ELF-1 (cell line): ENCODE results near the gene KIAA2012.
"Not testable (repeated sequence)": the region's sequence is repeated elsewhere in the genome, so short reads cannot be mapped to it uniquely, and the experiment has no call there.

Experiments
- DNase-seq: peaks from one replicate; pipeline ENCODE4 v3.0.0-alpha.2; 2016; ENCODE audit warnings: low read depth, low spot score

The KIAA2012 gene

DNA sequence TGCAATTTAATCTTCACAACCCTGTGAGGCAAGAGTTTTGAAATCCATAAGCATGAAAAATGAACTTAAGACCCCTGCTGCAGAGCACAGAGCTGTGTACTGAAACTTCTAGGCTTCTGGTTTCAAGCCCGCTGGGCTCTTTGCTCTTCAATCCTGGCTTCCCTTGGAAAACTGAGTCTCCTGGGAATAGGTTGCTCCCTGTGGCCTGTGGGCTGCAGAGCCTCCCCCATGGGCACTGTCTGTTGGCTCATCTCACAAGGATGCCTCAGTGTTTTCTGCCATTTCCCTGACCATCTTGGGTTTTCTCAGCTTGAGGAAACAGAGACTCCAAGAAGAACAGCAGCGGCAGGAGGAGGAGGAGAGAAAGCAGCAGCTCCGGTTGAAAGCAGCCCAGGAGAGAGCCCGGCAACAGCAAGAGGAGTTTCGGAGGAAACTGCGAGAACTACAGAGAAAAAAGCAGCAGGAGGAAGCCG, 120.9 kb downstream of the KIAA2012 start:
- DNase-seq = no peak

GRCh38 chr2:202194418-202194817, 121.4 kb downstream of the KIAA2012 start:
- no peak for DNase-seq

- no peak for DNase-seq
Observed at GRCh38 chr2:202196727-202197126, 123.7 kb downstream of the KIAA2012 start.

DNA sequence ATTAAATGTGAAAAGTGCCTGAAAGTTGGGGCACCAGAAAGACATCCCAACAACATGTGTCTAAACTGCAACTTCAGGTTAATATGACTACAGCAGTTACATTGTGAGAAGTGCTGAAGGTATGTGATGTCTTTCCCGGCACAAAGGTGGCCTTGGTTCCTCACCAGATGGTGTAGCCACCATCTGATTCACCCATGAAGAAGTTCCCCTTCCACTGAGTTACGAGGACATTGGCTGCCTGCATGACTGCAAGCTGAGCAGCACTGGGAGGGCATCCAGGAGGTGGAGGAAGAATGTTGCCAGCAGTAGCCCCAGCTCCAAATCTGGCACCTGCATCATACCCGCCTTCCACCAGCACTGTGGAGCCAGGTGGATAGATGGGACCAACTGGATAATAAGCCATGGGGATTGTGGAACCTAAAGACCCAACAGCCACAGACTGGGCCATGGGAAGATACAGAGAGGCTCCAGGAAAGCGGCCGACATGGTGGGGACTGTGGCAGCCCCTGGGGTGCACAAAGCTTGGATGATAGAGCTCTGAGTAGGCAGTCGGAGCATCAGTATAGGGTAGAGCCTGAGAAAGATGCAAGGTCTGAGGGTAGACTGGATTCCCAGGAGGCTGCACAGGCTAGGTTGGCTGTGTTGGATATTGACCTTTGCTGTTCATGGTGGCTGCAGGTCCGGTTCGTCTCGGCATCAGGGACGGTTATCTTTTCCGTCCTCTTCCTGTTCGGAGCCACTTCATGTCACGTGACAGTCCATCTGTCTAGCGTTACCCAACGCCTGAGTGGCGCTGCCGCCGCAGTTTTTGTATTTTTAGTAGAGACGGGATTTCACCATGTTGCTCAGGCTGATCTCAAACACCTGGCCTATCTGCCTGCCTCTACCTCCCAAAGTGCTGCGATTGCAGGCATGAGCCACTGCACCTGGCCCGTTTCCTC, 128.4 kb downstream of the KIAA2012 start:
- DNase-seq = no peak

GRCh38 chr2:202203348-202203747, 130.3 kb downstream of the KIAA2012 start:
- DNase-seq = no peak

DNA sequence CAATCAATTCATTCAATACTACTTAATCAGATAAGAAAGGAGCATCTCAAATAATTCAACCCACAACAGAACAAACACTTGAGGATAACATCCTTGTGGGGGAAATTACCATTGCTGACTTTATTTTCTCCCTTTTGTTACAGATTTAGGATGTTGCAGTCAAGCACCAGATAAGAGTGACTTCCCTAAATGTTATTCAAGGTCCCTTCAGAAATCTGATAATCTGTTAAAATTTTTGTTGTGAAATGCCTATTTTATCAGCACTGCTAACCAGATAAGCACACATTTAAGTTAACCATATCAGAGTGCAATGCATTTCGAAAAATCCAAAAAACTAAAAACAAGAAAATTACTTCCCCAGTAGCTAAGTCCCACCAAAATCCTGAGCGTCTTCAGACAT, 131.8 kb downstream of the KIAA2012 start:
- no peak for DNase-seq

- DNase-seq = no peak
Observed at GRCh38 chr2:202208526-202208925, 135.5 kb downstream of the KIAA2012 start.

DNA sequence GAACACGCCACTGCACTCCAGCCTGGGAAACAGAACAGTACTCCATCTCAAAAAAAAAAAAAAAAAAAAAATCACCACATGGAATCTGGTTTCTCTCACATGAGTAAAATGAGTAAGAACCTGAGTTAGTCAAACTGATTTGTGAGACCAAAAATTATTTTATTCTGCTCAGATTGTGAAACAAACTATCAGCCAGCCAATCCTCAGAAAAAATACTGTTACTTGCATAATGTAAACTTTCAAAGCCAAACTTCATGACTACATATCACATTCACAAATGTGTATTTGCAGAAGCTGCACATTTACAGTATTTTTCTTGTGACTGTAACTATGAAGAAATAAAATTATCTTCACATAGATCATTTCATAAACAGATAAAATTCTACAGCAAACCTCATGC, 142.1 kb downstream of the KIAA2012 start:
- DNase-seq = no peak

- DNase-seq = peak; percentile 27
Observed at GRCh38 chr2:202221873-202222272, 148.8 kb downstream of the KIAA2012 start.

- peak; percentile 68 for DNase-seq
Observed at GRCh38 chr2:202237787-202238233, 164.8 kb downstream of the KIAA2012 start.

DNA sequence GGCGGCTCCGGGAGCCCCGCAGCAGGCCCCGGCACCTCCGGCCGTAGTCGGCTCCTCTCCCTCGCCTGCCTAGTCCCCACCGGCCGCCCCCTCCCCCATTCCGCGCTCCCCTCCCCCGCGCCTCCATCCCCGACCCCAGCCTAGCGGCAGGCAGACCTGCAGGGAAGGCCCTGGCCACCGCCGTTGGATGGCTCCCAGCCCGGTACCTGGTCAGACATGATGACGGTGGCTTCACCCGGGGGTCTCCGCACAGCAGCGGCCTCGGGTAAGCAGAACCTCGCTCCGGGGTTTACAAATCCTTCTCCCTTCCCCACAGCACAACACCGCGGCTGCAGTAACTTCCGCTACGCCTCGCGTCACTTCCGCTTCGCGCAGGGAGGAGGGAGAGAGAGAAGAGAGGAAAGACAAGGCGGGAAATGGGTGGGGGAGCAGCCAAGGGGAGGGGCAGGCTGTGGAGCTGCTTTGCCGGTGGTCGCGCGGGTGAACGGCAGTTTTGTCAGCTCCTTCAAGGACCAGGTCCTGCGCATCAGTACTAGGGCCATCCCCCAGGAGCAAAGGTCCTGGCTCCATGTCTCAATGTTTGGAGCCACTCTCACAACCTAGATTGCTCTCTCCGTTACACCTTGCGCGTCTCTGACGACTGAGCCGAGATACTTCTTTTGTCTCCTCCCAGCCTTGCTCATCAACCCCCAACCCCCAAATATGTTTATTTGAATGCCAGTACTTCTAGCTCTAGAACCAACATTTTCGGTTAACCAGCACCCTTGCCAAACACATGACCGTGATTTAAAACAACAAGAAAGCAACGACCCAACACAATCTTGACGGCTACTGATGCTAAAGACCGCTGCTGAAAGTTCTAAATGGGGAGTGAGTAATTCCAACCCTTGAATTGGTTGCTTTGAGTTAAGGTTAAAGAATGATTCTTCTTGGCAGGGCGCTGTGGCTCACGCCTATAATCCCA, 165.5 kb downstream of the KIAA2012 start, which contains the start of gene SUMO1:
Gene SUMO1 (minus strand): TSS at position 364 of the 964 bp plus-strand sequence. CDS start 146 bp downstream, at position 218.
- peak; percentile 97 for DNase-seq

GRCh38 chr2:202247710-202248109, 174.7 kb downstream of the KIAA2012 start:
- not testable (repeated sequence) for DNase-seq

DNA sequence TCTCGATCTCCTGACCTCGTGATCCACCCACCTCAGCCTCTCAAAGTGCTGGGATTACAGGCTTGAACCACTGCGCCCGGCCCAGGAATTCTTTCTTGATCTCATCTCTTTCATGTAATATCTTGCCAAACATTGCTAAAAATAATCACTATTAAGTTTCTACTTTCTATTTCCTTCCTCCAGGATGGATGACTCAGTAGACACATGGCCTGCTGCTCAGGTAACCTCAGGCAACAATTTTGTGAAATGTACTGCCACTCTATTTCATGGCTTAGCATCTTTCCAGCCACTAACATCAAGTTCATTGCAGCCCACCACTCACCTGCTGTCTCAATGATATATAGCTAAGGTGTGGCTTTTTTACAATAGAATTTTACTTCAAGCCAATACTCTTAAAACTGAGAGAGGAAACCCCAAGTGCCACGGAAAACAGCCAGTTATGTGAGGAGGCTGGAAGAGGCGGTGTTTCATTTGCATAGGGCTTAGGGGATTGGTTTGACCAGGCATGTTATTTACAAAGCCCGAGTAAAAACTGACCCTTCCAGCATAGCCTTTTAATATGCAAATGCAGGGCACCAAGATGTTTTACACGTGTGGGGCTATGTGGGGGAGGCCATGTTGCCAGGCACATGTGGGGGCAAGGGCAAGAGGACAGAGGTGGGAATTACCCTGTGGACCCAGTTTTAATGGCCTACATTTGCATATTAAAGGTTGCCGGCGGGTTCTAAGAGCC, 176.6 kb downstream of the KIAA2012 start:
- peak; percentile 90 for DNase-seq

- DNase-seq = no peak
Observed at GRCh38 chr2:202251494-202251893, 178.4 kb downstream of the KIAA2012 start.
